Hematopoietic multipotent progenitor cell treated with erythropoietin and hydrocortisone succinate and interleukin-3 and kit ligand, for 15 days (in vitro differentiated cells): ENCODE results near the gene ASCC3.
A peak's percentile ranks its signal among the peaks of the same experiment; 100 is the strongest.

Experiments
- DNase-seq: peaks from one replicate; pipeline ENCODE4 v3.0.0-alpha.2; 2015; ENCODE audit warnings: low spot score

Gene ASCC3

GRCh38 chr6:100493206-100493888 lies 387.8 kb downstream of the ASCC3 start:
- DNase-seq = no peak

GRCh38 chr6:100491952-100492670 lies 389.0 kb downstream of the ASCC3 start:
- DNase-seq = no peak

DNA sequence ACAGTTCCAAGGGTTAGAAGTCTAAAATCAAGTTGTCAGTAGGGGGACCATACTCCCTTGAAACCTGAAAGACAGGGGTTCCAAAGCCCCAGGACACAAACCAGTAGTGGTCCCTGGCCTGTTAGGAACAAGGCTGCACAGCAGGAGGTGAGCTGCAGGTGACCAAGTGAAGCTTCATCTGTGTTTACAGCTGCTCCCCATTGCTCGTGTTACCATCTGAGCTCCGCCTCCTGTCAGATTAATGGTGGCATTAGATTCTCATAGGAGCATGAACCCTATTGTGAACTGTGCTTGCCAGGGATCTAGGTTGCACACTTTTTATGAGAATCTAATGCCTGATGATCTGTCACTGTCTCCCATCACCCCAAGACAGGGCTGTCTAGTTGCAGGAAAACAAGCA lies 391.1 kb downstream of the ASCC3 start:
- DNase-seq = no peak

DNA sequence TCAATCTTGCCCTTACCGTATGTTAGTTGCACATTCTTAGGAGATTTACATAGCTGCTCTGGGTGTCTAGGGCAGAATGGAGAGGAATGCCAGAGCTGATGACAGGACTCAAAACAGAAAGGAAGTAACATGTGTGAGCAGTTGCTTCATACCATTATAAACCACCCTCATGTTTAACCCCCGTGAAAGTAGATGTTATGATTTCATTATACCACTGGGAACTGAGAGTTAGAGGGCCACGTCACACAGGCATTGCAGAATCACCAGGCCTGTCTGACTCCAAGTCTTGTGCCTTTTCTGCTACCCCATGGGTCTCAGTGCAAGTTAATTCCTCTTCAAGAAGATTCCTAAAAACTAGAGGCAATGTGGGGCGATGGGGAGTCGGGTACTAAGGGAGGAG lies 392.9 kb downstream of the ASCC3 start:
- DNase-seq = no peak

DNA sequence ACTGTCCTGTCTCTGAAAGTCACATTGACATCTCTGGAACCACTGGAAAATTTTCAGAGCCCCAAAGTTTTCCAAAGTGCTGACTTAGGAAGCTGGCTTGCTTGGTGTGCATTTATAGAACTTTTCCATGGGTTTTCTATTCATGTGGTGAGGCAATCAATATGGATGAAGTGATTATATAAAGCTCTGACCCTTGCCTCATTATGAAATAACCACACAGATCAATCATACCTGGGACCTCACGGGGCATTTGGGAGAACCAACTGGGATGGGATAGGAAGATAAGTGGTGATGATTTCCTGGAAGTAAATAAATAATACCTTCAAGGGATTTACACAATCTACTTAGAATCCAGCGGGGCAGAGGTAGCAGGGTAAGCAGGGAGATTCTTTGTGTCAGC lies 393.5 kb downstream of the ASCC3 start:
- DNase-seq = no peak

DNA sequence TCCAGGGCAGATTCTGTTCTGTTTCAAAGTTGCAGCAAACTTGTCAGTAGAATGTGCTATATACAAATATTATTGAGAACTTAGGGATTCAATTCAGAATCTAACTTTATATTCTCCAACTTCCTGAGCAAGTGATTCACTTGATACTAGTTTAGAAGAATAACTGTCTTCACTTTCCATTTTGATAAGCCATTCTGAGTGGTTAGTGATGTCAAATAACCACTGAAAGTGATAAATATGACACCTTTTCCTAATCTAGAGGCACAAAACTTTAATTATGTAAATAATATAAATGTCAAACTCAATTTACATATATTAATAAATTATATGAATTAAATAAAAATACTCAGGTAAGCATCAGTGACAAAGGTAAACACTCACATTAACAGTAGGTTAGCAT lies 395.9 kb downstream of the ASCC3 start:
- DNase-seq = no peak

DNA sequence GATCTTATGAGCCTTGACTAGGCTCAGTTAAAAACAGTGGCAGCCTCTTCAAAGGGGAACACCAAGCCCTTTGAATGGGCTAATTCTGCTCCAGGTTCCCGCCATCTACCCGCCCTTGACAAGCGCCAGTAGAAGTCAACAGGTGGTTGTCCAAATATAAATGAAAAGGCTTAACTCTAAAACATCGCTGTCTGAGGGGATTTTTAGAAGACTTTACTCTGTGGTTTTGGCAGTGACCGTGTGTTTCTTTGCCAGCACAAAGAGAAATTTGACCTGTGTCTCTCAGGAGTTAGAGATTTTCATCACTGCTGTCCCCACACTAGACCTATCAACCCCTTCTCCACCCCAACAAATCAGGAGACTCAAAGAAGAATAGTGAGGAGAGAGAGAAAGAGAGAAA lies 396.7 kb downstream of the ASCC3 start:
- DNase-seq = no peak

DNA sequence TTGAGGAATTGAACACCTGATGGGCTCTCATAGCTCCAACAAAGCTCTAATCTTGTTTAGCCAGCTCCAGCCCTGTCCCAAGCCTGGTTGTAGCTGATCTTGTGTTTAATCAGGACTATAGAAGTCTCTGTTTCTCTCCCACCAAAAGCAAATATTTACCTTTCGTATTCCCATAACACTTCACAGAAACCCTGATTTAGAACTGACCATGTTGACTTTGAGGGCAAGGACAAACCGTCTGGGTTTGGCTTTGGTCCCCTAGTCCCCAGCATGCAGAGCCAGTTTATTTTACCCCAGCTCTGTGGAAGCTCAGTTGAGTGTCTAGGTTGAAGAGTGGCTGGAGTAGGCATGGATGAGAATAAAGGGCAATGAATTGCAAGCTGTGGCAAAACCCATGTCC lies 398.4 kb downstream of the ASCC3 start:
- DNase-seq = no peak

DNA sequence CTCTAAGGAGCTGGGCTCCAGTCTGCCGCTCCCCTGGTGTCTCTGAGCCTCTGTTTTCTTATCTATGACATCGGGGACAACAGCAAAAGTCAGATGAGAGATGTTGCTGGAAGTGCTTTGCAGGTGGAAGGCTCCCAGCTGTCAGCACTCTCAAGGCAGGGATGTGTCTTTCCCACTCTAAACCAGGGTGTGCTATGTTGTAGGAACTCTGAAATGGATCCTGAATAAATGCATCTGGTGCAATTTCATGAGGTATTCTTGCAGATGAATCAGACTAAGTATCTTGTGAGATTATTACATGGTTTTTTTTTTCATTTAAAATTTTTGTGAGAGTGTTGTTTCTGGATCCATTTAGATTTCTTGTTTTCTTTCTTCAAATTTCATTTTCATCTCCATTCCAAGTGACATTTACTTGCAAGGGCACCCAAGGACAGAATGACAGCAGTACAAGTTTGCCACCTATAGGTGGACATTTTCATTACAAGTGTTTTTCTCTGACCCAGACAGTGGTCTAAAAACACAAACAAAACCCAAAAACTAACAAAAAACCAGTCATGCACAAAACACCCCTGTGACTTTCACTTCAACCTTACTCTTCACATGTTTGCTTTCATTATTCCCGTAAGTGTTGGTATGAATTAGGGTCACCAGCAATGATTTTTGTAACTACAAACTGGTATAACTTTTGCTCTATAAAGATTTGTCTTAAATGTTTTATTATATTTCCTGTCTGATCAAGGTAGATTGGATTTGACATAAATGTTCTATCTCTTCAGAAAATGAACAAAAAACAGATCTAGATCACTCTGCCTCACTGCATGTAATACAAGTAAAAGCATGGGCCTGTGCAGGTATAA lies 401.7 kb downstream of the ASCC3 start:
- DNase-seq = peak; percentile 13

- no peak for DNase-seq
Measured at GRCh38 chr6:100475554-100476320, 405.4 kb downstream of the ASCC3 start.

GRCh38 chr6:100473182-100473581 lies 407.9 kb downstream of the ASCC3 start:
- DNase-seq = no peak

GRCh38 chr6:100472674-100473073 lies 408.5 kb downstream of the ASCC3 start:
- no peak for DNase-seq

GRCh38 chr6:100470422-100471120 lies 410.6 kb downstream of the ASCC3 start:
- no peak for DNase-seq

- DNase-seq = no peak
Measured at GRCh38 chr6:100469101-100469859, 411.8 kb downstream of the ASCC3 start.

GRCh38 chr6:100468016-100468622 lies 413.0 kb downstream of the ASCC3 start:
- no peak for DNase-seq

- DNase-seq = no peak
Measured at GRCh38 chr6:100467129-100468015, 413.8 kb downstream of the ASCC3 start.

- DNase-seq = no peak
Measured at GRCh38 chr6:100466410-100467128, 414.6 kb downstream of the ASCC3 start.

DNA sequence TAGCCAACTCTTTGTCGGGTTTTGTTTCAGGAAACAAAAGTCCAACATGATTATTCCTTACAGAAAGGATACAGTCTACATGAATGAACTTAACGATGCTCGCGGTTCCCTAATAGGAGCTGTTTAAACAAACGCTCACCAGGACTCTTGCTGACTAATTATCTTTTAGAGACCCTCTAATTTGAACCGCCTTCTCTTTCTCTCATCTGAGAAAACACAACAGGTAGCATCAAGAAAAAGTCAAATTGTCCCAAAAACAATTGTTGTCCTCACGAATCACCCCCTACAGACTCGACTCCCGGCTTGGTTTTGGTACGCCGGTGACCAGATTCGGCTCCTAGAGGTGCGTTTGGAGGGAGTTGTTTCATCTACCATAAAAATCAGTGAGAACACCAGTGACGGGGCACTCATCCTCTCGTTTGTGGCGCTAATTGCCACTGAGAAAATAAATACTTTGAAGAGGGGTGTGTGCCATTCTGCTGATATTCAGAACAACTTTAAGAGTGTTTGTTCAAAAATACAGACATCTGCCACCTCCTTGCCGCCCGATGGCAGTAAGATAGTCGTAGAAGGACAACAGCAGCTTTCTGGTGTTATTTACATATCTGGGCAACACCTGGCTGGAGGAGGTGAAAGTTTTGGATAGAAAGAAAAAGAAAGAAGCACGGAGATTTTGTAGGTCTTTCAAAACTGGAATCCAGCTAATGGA lies 415.3 kb downstream of the ASCC3 start:
- no peak for DNase-seq
